NT2/D1 (cell line): Measurements from ENCODE around the gene SLC37A2.

Source experiments
- DNase-seq: peaks from one replicate; pipeline ENCODE4 v3.0.0-alpha.2; 2011; ENCODE audit warnings: low read depth, low spot score
- H3K27me3 ChIP-seq: 2 replicates; pipeline ENCODE4 v1.6.0; 2011; ENCODE audit warnings: mild to moderate bottlenecking; ENCODE audit not compliant: insufficient read length, insufficient read depth
- H3K36me3 ChIP-seq: 2 replicates; pipeline ENCODE4 v1.6.1; 2011; ENCODE audit warnings: mild to moderate bottlenecking, low read length, mixed read lengths; ENCODE audit not compliant: insufficient read depth, insufficient read length
- H3K4me1 ChIP-seq: 2 replicates; pipeline ENCODE4 v1.5.1; 2011; ENCODE audit not compliant: insufficient read depth, insufficient read length
- H3K4me3 ChIP-seq: 2 replicates; pipeline ENCODE4 v1.5.1; 2011; ENCODE audit warnings: low read depth; ENCODE audit not compliant: insufficient read length
- H3K9ac ChIP-seq: 2 replicates; pipeline ENCODE4 v1.6.0; 2011; ENCODE audit warnings: low read depth; ENCODE audit not compliant: insufficient read length
- H3K9me3 ChIP-seq: 2 replicates; pipeline ENCODE4 v1.5.1; 2011; ENCODE audit warnings: mild to moderate bottlenecking, low read length; ENCODE audit not compliant: insufficient read depth
- SUZ12 ChIP-seq: IDR thresholded peaks from 2 replicates; pipeline ENCODE4 v1.6.1; 2011; ENCODE audit not compliant: insufficient read length, insufficient read depth; ENCODE audit errors: extremely low read depth
- YY1 ChIP-seq: IDR thresholded peaks from 2 replicates; pipeline ENCODE4 v1.6.1; 2011; ENCODE audit not compliant: insufficient read length, insufficient read depth
- ZNF274 ChIP-seq: IDR thresholded peaks from 2 replicates; pipeline ENCODE4 v1.6.1; 2011; ENCODE audit warnings: mild to moderate bottlenecking, low read depth, low read length

Gene SLC37A2

DNA sequence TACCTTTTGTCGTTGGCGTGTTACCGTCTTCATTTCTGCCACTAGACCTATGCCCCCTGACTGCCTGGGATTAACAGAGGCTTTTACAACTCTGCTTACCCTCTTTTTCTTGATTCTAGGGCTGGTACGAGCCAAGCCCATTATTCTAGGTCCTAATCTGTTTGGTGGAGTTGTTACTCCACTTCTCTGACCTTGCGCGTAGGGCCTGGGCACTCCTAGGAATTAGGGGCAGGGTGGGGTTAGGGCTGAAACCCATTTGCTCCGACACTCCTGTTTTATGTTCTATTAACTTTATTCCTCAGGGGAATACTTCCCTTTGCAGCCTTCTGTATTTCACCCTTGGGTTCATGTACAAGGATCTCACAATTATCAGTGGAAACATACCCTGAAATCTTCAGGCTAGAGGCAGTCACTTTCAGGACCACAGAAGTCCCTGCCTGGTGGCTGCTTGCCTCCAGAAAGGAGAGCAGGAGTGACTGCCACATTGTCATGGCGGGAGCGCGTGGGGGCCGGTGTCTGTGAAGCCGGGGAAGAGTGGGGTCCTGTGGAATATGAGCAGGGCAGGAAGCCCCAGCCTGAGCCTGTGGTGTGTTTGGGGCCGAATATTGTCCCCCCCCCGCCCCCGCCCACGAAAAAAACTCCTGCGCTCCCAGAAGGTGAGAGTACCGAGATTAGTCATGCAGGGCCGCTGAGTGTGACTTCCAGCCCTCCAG lies 731 bp upstream of the SLC37A2 start:
- peak overlapping the region; percentile 53 for H3K4me3 ChIP-seq
- H3K36me3 ChIP-seq: no peaks in the 10 kb centered on the region
- TF ChIP-seq SUZ12: no peak
- no peak for TF ChIP-seq YY1
- no peak for TF ChIP-seq ZNF274
- H3K9me3 ChIP-seq: no peaks in the 10 kb centered on the region
- peaks cover 43% of the 10 kb centered on the region for H3K27me3 ChIP-seq
- no peaks in the 10 kb centered on the region for H3K4me1 ChIP-seq
- H3K9ac ChIP-seq: peak overlapping the region; percentile 77
- DNase-seq: no peak

DNA sequence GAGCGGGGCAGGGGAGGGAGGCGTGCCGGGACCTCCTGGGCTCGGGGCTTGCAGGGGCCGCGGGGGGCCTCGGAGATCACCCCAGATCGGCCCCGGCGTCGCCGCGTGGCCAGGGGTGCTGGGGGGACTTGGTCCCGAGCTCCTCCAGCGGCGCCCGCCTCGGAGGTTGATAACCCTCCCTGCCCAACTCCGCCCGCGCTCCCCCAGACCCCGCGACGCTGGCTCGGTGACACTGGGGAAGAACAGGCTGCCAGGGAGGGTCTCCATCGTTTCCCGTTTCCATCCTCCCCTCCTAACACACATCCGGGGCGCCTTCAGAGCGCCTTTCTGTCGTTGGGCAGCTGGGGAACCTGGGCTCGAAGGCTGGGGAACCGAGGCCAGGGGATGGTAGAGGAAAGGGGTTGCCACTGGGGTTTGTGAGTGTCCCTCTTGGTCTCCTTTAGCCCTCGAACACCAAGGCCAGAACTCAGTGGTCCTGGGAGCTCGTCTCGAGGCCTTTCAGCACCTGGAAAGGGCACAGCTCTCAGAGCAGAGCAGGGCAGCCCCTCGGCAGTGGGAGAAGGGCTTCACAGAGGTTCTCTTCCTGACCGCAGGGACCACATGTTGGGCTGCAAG lies 431 bp downstream of the SLC37A2 start:
- no peaks in the 10 kb centered on the region for H3K4me1 ChIP-seq
- peak overlapping the region; percentile 53 for H3K4me3 ChIP-seq
- no peaks in the 10 kb centered on the region for H3K36me3 ChIP-seq
- DNase-seq: peak; percentile 13
- TF ChIP-seq SUZ12 (no peak), ZNF274 (no peak), YY1 (no peak)
- H3K9ac ChIP-seq: peak overlapping the region; percentile 77
- peaks cover 43% of the 10 kb centered on the region for H3K27me3 ChIP-seq
- no peaks in the 10 kb centered on the region for H3K9me3 ChIP-seq

DNA sequence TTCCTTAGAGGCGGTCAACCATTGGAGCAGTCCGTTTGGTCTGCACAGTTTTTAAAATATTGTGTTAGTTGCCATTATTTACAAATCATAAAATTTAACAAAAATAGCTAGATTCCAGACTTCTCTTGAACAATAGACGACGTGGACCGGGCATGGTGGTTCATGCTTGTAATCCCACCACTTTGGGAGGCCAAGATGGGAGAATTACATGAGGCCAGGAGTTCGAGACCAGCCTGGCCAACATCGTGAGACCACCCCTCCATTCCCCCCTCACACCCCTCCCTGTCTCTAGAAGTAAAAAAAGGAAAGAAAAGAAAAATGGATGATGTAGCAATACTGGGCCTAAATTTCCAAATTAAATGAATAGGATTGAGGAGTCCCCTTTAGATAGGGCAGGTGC lies 965 bp downstream of the SLC37A2 start:
- Histone ChIP-seq H3K4me3 (peak overlapping the region; percentile 53), H3K9me3 (no peaks in the 10 kb centered on the region), H3K27me3 (peaks cover 43% of the 10 kb centered on the region), H3K36me3 (no peaks in the 10 kb centered on the region), H3K4me1 (no peaks in the 10 kb centered on the region), H3K9ac (peak overlapping the region; percentile 77)
- TF ChIP-seq YY1 (no peak), ZNF274 (no peak), SUZ12 (no peak)
- no peak for DNase-seq

DNA sequence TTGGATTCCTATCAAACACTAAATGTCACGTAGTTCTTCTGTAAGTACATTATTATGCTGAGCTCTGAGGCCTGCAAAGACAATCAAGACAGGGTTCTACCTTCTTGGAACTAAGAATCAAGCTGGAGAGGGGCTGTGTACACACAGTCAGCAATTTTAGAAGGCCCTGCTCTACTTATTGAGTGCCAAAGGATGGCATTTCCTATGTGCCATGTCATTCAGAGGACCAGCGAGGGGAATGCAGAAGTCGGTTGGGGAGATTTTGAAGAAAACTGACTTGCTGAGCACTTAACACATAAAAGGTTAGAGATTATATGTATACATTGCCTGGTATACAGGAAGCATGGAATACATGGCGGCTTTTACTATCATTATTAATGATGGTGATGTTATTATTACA lies 5.3 kb downstream of the SLC37A2 start:
- H3K9me3 ChIP-seq: no peaks in the 10 kb centered on the region
- H3K36me3 ChIP-seq: no peaks in the 10 kb centered on the region
- TF ChIP-seq ZNF274 (no peak), SUZ12 (no peak), YY1 (no peak)
- DNase-seq: no peak
- peaks cover 5% of the 10 kb centered on the region for H3K4me1 ChIP-seq
- H3K9ac ChIP-seq: no peak overlapping the region
- H3K4me3 ChIP-seq: no peak overlapping the region
- peaks cover 23% of the 10 kb centered on the region for H3K27me3 ChIP-seq

DNA sequence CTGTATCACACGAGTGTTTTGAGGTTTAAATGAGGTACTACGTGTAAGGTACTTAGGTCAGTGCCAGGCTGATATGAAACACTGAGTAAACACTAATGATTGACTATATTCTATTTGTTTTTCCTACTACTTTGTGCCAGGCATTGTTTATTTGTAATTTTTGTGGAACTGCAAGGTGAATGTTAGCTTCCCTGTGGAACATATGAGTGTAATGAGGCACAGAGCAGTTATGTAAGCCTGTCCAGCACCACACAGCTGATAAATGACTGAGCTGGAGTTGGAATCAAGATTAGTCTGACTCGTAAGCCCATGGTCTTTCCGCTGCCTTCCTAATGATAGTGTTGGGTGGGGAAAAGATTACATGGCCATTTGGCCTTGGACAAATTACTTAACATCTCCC lies 5.9 kb downstream of the SLC37A2 start:
- H3K4me3 ChIP-seq: no peak overlapping the region
- DNase-seq: no peak
- H3K27me3 ChIP-seq: peaks cover 17% of the 10 kb centered on the region
- H3K9me3 ChIP-seq: no peaks in the 10 kb centered on the region
- H3K4me1 ChIP-seq: peaks cover 5% of the 10 kb centered on the region
- no peak for TF ChIP-seq YY1
- no peak for TF ChIP-seq ZNF274
- TF ChIP-seq SUZ12: no peak
- no peaks in the 10 kb centered on the region for H3K36me3 ChIP-seq
- no peak overlapping the region for H3K9ac ChIP-seq

DNA sequence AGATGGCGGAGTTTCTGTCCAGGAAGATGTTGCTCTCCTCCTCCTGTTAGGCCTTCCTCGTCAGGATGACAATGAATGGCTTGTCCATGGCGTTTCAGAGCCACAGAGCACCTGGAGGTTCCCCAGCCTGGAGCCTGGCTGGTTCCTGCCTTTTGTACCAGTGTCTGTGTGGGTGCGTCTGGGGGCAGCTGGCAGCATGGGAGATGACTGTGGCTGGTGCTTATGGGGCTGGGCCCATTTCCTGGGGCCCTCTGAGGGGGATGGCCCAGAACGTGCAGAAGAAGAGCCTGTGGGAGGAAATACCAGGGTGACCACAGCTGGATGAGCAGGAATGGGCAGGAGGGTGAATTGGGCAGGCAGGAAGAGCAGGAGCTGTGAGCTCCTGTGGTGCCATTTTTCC lies 6.7 kb downstream of the SLC37A2 start:
- no peak overlapping the region for H3K9ac ChIP-seq

DNA sequence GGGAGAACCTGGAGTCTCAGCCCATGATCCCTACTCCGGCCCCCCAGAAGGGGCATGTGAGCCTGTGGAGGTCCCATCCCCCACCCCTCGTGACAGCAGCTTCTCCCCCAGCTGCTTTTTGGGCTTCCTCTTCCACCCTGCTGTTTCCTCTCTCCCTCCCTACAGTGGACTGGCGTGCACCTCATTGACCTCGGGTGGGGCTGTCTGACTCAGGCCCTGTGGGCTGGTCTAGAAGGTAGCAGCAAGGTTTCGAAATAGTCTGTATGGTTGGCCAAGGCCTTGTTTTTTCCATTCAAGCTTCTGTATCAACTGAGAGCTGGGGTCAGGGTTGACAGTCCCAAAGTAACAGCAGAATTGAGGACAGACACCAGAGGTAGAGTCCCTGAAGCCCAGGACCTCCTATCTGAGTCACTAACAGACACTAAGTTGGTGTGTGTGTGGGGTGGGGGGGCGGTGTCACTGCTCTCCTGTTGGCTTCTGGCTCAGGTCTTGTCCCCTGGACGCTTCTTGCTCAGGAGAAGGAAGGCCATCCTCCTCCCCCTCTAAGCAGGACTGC lies 7.7 kb downstream of the SLC37A2 start:
- H3K4me3 ChIP-seq: no peak overlapping the region
- no peaks in the 10 kb centered on the region for H3K36me3 ChIP-seq
- TF ChIP-seq YY1 (no peak), ZNF274 (no peak), SUZ12 (no peak)
- H3K4me1 ChIP-seq: peaks cover 9% of the 10 kb centered on the region
- no peak overlapping the region for H3K9ac ChIP-seq
- peaks cover 5% of the 10 kb centered on the region for H3K27me3 ChIP-seq
- no peak for DNase-seq
- no peaks in the 10 kb centered on the region for H3K9me3 ChIP-seq

More for the DNA sequence above, 6.7 kb downstream of the SLC37A2 start:
- Histone ChIP-seq H3K36me3 (no peaks in the 10 kb centered on the region), H3K4me1 (peaks cover 5% of the 10 kb centered on the region), H3K27me3 (peaks cover 10% of the 10 kb centered on the region), H3K4me3 (no peak overlapping the region), H3K9me3 (no peaks in the 10 kb centered on the region)
- no peak for TF ChIP-seq SUZ12
- TF ChIP-seq ZNF274: no peak
- TF ChIP-seq YY1: no peak
- DNase-seq: no peak
